Measurements from ENCODE around the gene ZNF169. TPM values are rescaled to one million over a fixed set of nuclear protein-coding genes. Genes with fewer than 3 reads are reported as not detected.
"Not testable (repeated sequence)": the region's sequence is repeated elsewhere in the genome, so short reads cannot be mapped to it uniquely, and the experiment has no call there.

Gene ZNF169
- total RNA-seq, 1 donor from 2014 or later, result 9.4 TPM

- intact Hi-C loops (cut with micrococcal nuclease), result no loop called here
- Mint-ChIP-seq H3K27me3 (no peaks in the 10 kb centered on the region), H3K36me3 (ENCODE audit: low read depth) (peaks cover 4% of the 10 kb centered on the region), H3K27ac (no peak overlapping the region), H3K4me3 (no peak overlapping the region), H3K9me3 (no peaks in the 10 kb centered on the region), H3K4me1 (peaks cover 7% of the 10 kb centered on the region)
- no peak for DNase-seq
Observed at GRCh38 chr9:94302426-94302825, 43.3 kb downstream of the ZNF169 start.

GRCh38 chr9:94303321-94303720 is 44.2 kb downstream of the ZNF169 start:
- H3K27me3 Mint-ChIP-seq, result no peaks in the 10 kb centered on the region
- H3K36me3 Mint-ChIP-seq (ENCODE audit: low read depth), result peaks cover 4% of the 10 kb centered on the region
- intact Hi-C loops (cut with micrococcal nuclease), result no loop called here
- no peaks in the 10 kb centered on the region for H3K9me3 Mint-ChIP-seq
- peaks cover 7% of the 10 kb centered on the region for H3K4me1 Mint-ChIP-seq
- no peak overlapping the region for H3K27ac Mint-ChIP-seq
- no peak for DNase-seq
- H3K4me3 Mint-ChIP-seq, result no peak overlapping the region

GRCh38 chr9:94315034-94315984 is 56.2 kb downstream of the ZNF169 start:
- H3K27me3 Mint-ChIP-seq; intact Hi-C loops (cut with micrococcal nuclease); H3K27ac Mint-ChIP-seq; H3K4me3 Mint-ChIP-seq; H3K9me3 Mint-ChIP-seq; H3K4me1 Mint-ChIP-seq; H3K36me3 Mint-ChIP-seq (ENCODE audit: low read depth): not testable (repeated sequence)
- DNase-seq, result peak; percentile 52

DNA sequence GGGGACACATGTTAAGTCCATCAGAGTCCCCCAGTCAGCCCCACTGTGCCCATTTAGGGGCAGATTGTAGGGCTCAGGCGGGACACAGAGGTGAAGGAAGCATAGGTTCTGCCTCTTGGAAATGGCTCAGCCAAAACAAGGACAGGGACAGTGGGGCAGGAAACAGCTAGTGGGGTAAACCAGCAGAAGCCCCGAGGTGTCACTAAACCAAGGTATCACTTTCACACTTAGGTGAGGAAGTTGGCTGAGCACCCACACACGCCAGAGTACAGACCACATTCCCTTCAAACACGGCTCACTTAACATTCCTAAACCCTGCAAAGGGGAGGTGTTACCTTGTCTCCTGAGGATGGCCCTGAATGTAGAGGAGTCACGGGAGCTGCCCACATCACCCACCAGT is 57.1 kb downstream of the ZNF169 start:
- H3K4me1 Mint-ChIP-seq; H3K9me3 Mint-ChIP-seq; H3K36me3 Mint-ChIP-seq (ENCODE audit: low read depth); H3K27ac Mint-ChIP-seq; DNase-seq; intact Hi-C loops (cut with micrococcal nuclease); H3K4me3 Mint-ChIP-seq; H3K27me3 Mint-ChIP-seq: not testable (repeated sequence)

DNA sequence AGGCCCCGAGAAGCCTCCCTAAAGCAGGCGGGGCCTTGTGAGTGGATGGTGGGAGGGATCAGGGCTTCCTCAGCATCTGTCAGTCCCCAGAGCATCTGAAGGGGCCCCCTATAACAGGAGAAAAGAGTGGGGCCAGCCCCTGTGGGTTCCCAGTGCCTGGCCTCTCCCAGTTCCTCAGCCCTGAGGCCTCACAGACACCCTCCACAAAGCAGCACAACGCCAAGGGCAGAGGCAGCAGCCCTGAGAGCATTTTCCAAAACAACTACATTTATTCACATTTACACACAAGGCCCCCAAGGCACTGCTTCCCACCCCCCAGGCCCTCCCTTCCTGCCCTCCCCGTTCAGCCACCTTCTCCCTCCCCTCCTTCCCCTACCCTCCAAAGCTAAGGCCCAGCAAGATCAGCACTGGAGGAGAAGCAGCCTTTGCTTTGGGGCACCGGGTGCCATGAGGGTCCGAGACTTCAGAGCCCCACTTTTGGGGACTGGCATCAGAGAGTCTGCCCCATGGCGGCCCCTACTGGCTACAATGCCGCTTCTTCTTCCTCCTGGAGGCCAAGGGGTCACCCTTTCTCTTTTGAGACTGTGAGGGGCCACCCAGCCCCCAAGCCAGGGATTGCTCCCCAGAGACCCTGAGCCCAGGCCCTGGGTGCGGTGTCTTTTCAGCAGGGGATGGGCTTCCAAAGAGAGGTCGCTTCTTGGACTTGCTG is 59.0 kb downstream of the ZNF169 start:
- H3K4me3 Mint-ChIP-seq; H3K4me1 Mint-ChIP-seq; H3K36me3 Mint-ChIP-seq (ENCODE audit: low read depth); H3K9me3 Mint-ChIP-seq; H3K27ac Mint-ChIP-seq; DNase-seq; H3K27me3 Mint-ChIP-seq; intact Hi-C loops (cut with micrococcal nuclease): not testable (repeated sequence)

DNA sequence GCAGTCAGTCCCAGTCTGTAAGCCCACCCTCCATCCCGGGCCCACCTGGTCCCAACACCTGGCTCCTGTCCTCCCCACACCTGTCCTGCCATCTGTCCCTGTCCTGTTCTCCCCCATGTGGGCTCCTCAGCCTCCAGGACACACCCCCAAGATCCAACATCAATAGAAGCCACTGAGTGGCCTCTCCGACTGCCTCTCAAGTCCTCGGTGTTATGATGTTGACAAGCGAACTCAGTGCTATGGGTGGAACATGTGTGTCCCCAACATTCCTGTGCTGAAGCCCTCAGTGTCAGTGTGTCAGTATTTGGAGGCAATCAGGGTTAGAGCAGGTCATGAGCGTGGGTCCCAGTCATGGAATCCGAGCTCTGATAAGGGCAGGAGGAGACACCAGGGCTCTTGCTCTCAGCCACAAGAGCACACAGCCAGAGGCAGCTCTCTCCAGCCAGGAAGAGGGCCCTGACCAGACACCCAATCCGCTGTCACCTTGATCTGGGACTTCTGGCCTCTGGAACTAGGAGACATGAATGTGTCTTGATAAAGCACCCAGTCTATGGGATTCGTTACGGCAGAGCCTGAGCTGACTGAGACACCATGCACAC is 63.3 kb downstream of the ZNF169 start:
- H3K27ac Mint-ChIP-seq; intact Hi-C loops (cut with micrococcal nuclease); H3K9me3 Mint-ChIP-seq; H3K27me3 Mint-ChIP-seq; H3K36me3 Mint-ChIP-seq (ENCODE audit: low read depth); H3K4me3 Mint-ChIP-seq; H3K4me1 Mint-ChIP-seq: not testable (repeated sequence)
- DNase-seq, result peak; percentile 28

GRCh38 chr9:94323153-94323798 is 64.2 kb downstream of the ZNF169 start:
- H3K27ac Mint-ChIP-seq; H3K9me3 Mint-ChIP-seq; H3K4me1 Mint-ChIP-seq; H3K27me3 Mint-ChIP-seq; H3K4me3 Mint-ChIP-seq; H3K36me3 Mint-ChIP-seq (ENCODE audit: low read depth); intact Hi-C loops (cut with micrococcal nuclease): not testable (repeated sequence)
- DNase-seq, result peak; percentile 44

DNA sequence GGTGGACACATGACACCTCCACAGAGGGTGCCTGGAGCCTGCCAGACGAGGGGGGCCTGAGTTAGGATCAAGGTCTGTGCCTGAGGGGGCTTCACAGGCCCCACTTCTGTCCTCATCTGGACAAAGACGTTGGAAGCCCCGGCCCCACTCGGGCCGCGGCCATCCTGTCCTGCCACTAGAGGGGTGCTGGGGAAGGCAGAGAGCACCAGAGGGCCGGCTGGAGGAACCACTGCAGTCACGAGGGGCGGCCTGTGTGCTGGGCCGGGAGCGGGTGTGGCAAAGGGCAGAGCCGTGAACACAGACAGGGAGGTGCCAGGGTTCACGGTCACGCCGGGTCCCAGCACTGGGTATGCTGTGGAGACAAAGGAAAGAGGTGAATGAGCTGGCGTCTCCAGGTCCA is 66.5 kb downstream of the ZNF169 start:
- DNase-seq; H3K9me3 Mint-ChIP-seq; intact Hi-C loops (cut with micrococcal nuclease); H3K4me1 Mint-ChIP-seq; H3K4me3 Mint-ChIP-seq; H3K36me3 Mint-ChIP-seq (ENCODE audit: low read depth); H3K27ac Mint-ChIP-seq; H3K27me3 Mint-ChIP-seq: not testable (repeated sequence)

GRCh38 chr9:94328544-94328943 is 69.4 kb downstream of the ZNF169 start, which contains the start of gene NUTM2F:
Gene NUTM2F, minus strand, starts transcription at chr9:94328644. Its CDS starts 21 bp downstream, at chr9:94328623.
- H3K9me3 Mint-ChIP-seq; H3K4me3 Mint-ChIP-seq; intact Hi-C loops (cut with micrococcal nuclease); DNase-seq; H3K36me3 Mint-ChIP-seq (ENCODE audit: low read depth); H3K4me1 Mint-ChIP-seq; H3K27me3 Mint-ChIP-seq; H3K27ac Mint-ChIP-seq: not testable (repeated sequence)

- H3K36me3 Mint-ChIP-seq (ENCODE audit: low read depth); H3K27me3 Mint-ChIP-seq; H3K9me3 Mint-ChIP-seq; intact Hi-C loops (cut with micrococcal nuclease); H3K4me3 Mint-ChIP-seq; H3K4me1 Mint-ChIP-seq; H3K27ac Mint-ChIP-seq; DNase-seq: not testable (repeated sequence)
Observed at GRCh38 chr9:94336445-94336844, 77.3 kb downstream of the ZNF169 start.

DNA sequence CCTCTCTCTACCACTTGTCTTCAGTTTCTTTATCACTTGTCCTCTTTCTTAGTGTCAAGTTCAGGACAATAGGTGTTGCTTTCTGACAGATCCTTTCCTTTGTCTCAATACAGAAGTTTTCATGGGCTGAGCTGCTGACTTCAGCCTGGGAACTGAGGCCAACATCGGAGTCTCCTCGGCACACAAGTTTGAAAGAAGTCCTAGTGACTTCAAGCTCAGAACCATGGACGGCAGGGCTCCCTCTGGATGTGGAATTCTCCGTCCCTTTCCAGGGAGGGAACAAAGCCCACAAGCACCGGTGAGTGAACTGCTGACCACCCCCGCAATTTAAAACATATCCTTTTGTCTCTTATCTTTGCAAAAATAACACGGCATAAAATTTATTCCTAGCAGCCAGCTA is 79.6 kb downstream of the ZNF169 start:
- H3K36me3 Mint-ChIP-seq (ENCODE audit: low read depth); DNase-seq; intact Hi-C loops (cut with micrococcal nuclease); H3K27me3 Mint-ChIP-seq; H3K4me1 Mint-ChIP-seq; H3K9me3 Mint-ChIP-seq; H3K27ac Mint-ChIP-seq; H3K4me3 Mint-ChIP-seq: not testable (repeated sequence)

DNA sequence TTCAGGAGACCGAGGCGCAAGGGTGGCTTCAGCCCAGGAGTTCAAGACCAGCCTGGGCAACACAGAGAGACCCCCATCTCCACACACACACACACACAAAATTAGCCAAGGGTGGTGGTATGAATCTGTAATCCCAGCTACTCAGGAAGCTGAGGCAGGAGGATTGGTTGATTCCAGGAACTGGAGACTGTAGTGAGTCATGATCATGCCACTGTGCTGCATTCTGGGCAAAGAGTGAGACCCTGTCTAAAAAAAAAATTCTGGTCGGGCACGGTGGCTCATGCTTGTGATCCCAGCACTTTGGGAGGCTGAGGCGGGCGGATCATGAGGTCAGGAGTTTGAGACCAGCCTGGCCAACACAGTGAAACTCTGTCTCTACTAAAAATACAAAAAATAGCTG is 80.6 kb downstream of the ZNF169 start:
- DNase-seq; H3K4me3 Mint-ChIP-seq; H3K27ac Mint-ChIP-seq; H3K27me3 Mint-ChIP-seq; H3K9me3 Mint-ChIP-seq; H3K36me3 Mint-ChIP-seq (ENCODE audit: low read depth); H3K4me1 Mint-ChIP-seq; intact Hi-C loops (cut with micrococcal nuclease): not testable (repeated sequence)

DNA sequence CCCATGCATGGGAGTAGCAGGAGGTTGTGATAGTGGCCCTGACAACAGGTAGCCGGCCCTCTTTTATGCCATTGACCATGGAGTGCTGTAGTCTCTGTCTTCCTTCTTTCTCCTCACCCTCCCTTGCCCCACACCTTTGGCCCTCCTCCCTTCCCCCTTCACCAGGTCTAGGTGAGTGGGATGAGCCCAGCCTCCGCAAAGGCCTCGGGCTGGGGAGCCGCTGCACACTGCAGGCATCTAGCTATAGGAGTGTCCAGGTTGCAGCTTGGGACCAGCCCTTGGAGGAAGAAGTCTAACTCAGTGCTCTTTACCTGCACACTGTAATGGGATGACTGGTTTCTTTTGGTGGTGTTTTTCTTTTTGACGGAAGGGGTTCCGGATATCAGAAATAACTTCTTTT is 81.7 kb downstream of the ZNF169 start:
- H3K27ac Mint-ChIP-seq; H3K36me3 Mint-ChIP-seq (ENCODE audit: low read depth); intact Hi-C loops (cut with micrococcal nuclease); DNase-seq; H3K4me3 Mint-ChIP-seq; H3K27me3 Mint-ChIP-seq; H3K4me1 Mint-ChIP-seq; H3K9me3 Mint-ChIP-seq: not testable (repeated sequence)

- H3K27me3 Mint-ChIP-seq; H3K4me3 Mint-ChIP-seq; H3K9me3 Mint-ChIP-seq; DNase-seq; H3K4me1 Mint-ChIP-seq; intact Hi-C loops (cut with micrococcal nuclease); H3K27ac Mint-ChIP-seq; H3K36me3 Mint-ChIP-seq (ENCODE audit: low read depth): not testable (repeated sequence)
Observed at GRCh38 chr9:94341703-94342102, 82.6 kb downstream of the ZNF169 start.
